Peyer's patch (tissue), 4 donors: ENCODE data around the gene CDK5RAP3.

Source experiments
- CTCF ChIP-seq, 6 experiments: fragments of 450-650 bp in 4 of 6; fragments of 200-600 bp in 2 of 6; sonication (generic) in 1 of 6; IDR thresholded peaks; one replicate each; pipeline ENCODE4 v1.5.1; 2017 to 2019; ENCODE audit warnings: antibody characterized with exemption in 6 of 6, mild to moderate bottlenecking in 3 of 6, moderate library complexity in 1 of 6
- POLR2A ChIP-seq, 2 donors: fragments of 450-650 bp; IDR thresholded peaks; one replicate each; pipeline ENCODE4 v1.5.1; 2017; ENCODE audit warnings: antibody characterized with exemption in 2 of 2, mild to moderate bottlenecking in 2 of 2, moderate library complexity in 2 of 2

DNA sequence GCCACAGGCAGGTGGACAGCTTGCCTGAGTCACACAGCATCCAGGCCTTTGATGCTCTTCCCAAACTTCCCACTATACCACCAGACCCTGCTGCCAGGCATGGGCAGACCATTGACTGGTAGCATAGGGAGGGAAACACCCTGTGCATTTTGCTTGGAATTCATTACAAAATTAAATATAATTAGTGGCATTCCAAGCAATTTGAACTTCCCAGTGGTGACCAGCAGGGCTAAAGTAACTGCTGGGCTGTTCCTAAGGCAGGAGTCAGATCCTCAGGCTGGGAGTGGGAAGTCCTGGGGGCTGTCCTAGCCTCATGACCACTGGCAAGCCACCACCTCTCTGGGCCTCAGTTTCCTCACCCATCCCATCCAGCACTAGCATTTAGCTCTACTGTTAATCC is 17.0 kb upstream of the CDK5RAP3 start:
- TF ChIP-seq CTCF (IDR thresholded peaks at IDR 0.05) (peak in 3 of 6 experiments; percentile 27 to 40 (median 31)), POLR2A (IDR thresholded peaks at IDR 0.05) (peak in 1 of 2 donors; percentile 23)
